ENCODE data around the gene SOCS2.
"Not testable (repeated sequence)": the region's sequence is repeated elsewhere in the genome, so short reads cannot be mapped to it uniquely, and the experiment has no call there.

Gene SOCS2

GRCh38 chr12:93592641-93593406 lies 20.3 kb downstream of the SOCS2 start:
- DNase-seq (ENCODE audit: low read depth in 2 of 2, low spot score in 1 of 2): no peak

GRCh38 chr12:93593843-93594242 lies 21.4 kb downstream of the SOCS2 start:
- no peak for DNase-seq (ENCODE audit: low read depth in 2 of 2, low spot score in 1 of 2)

- no peak for DNase-seq (ENCODE audit: low read depth in 2 of 2, low spot score in 1 of 2)
Observed at GRCh38 chr12:93594766-93595311, 22.4 kb downstream of the SOCS2 start.

GRCh38 chr12:93595351-93595750 lies 22.9 kb downstream of the SOCS2 start:
- no peak for DNase-seq (ENCODE audit: low read depth in 2 of 2, low spot score in 1 of 2)

GRCh38 chr12:93597608-93598007 lies 25.1 kb downstream of the SOCS2 start:
- no peak for DNase-seq (ENCODE audit: low read depth in 2 of 2, low spot score in 1 of 2)

- DNase-seq (ENCODE audit: low read depth in 2 of 2, low spot score in 1 of 2): no peak
Observed at GRCh38 chr12:93599192-93599591, 26.7 kb downstream of the SOCS2 start.

GRCh38 chr12:93601591-93601990 lies 29.1 kb downstream of the SOCS2 start:
- DNase-seq (ENCODE audit: low read depth in 2 of 2, low spot score in 1 of 2): no peak

GRCh38 chr12:93602897-93603668 lies 30.6 kb downstream of the SOCS2 start:
- DNase-seq (ENCODE audit: low read depth in 2 of 2, low spot score in 1 of 2): no peak

GRCh38 chr12:93603762-93604161 lies 31.3 kb downstream of the SOCS2 start:
- no peak for DNase-seq (ENCODE audit: low read depth in 2 of 2, low spot score in 1 of 2)

GRCh38 chr12:93608313-93608712 lies 35.8 kb downstream of the SOCS2 start:
- no peak for DNase-seq (ENCODE audit: low read depth in 2 of 2, low spot score in 1 of 2)

GRCh38 chr12:93609281-93610192 lies 37.1 kb downstream of the SOCS2 start:
- DNase-seq (ENCODE audit: low read depth in 2 of 2, low spot score in 1 of 2): no peak

GRCh38 chr12:93612776-93613175 lies 40.3 kb downstream of the SOCS2 start:
- DNase-seq (ENCODE audit: low read depth in 2 of 2, low spot score in 1 of 2): no peak

- DNase-seq (ENCODE audit: low read depth in 2 of 2, low spot score in 1 of 2): no peak
Observed at GRCh38 chr12:93614917-93615596, 42.6 kb downstream of the SOCS2 start.

- DNase-seq (ENCODE audit: low read depth in 2 of 2, low spot score in 1 of 2): no peak
Observed at GRCh38 chr12:93616584-93617101, 44.2 kb downstream of the SOCS2 start.

- no peak for DNase-seq (ENCODE audit: low read depth in 2 of 2, low spot score in 1 of 2)
Observed at GRCh38 chr12:93618891-93619410, 46.5 kb downstream of the SOCS2 start.

GRCh38 chr12:93621986-93622385 lies 49.5 kb downstream of the SOCS2 start:
- DNase-seq (ENCODE audit: low read depth in 2 of 2, low spot score in 1 of 2): no peak

- DNase-seq (ENCODE audit: low read depth in 2 of 2, low spot score in 1 of 2): no peak
Observed at GRCh38 chr12:93622485-93622884, 50.0 kb downstream of the SOCS2 start.

GRCh38 chr12:93624595-93625294 lies 52.3 kb downstream of the SOCS2 start:
- DNase-seq (ENCODE audit: low read depth in 2 of 2, low spot score in 1 of 2): no peak

GRCh38 chr12:93625295-93625645 lies 52.8 kb downstream of the SOCS2 start:
- DNase-seq (ENCODE audit: low read depth in 2 of 2, low spot score in 1 of 2): not testable (repeated sequence)

- DNase-seq (ENCODE audit: low read depth in 2 of 2, low spot score in 1 of 2): no peak
Observed at GRCh38 chr12:93626160-93626559, 53.7 kb downstream of the SOCS2 start.
